Left ventricle myocardium superior (tissue), 1 donor: ENCODE results near the gene XKR7. TPM values are rescaled to one million over a fixed set of nuclear protein-coding genes. Genes with fewer than 3 reads are reported as not detected.

Source experiments
- ATAC-seq: fragments of 200-7000 bp; cut with Tn5 transposase; one replicate; pipeline ENCODE4 v1.9.1; 2020; ENCODE audit warnings: mild to moderate bottlenecking, moderate library complexity
- DNase-seq: peaks from one replicate; pipeline ENCODE4 v3.0.0-alpha.2; 2020
- intact Hi-C: fragments of 100-400 bp; cut with micrococcal nuclease; formaldehyde crosslinking; loops from one replicate; pipeline ENCODE4 v1.11.0; 2022
- total RNA-seq: library from RNA; stranded (reverse); fragmentation: NEBNext Ultra II Directional; extraction: Animal tissue kit (Norgen Biotek cat#: 25700); gene quantifications from one replicate; pipeline ENCODE4 v1.2.1, GENCODE V29; 2021
- donor health status: DM: no; HTN: yes; CAD: no; lungs with severe emphysema.

XKR7 gene
- total RNA-seq, 1 donor from 2014 or later, result not detected

GRCh38 chr20:32006841-32007786 is 39.2 kb downstream of the XKR7 start:
- ATAC-seq (peak; percentile 27), DNase-seq (no peak)
- intact Hi-C loops, result no loop called here

DNA sequence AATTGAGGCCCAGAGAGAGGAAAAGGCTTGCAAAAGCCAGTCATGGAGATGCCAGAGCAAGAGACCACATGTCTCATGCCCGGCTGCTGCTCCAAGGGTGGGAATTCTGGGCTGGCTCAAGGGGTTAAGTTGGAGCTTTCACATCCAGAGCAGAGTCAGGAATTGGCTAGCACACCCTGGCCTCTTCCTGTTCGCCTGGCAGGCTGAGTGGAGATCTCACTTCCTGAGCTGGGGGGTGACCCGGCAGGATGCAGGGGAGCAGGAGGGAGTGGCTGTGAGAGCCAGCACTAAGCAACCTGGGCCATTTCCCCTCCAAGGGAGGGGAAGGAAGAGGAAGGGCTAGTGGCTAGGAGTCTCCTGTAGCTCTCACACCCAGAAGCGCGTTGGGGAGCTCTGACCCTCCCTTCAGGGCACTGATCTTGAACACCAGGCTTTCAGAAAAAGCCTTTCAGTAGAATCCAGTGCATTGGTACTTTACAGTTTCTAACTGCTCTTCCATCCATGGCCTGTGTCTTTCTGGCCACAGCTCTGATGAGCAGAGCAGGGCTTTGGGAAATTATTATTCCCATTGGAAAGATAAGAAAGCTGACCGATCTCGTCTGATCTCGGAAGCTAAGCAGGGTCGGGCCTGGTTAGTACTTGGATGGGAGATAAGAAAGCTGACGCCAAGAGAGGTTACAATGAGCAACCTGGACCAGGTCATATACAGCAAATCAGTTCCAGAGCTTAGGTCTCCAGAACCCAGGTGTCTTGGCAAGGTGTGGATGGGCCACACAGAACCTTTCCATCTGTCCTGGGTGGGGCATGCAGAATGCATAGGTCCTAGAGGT is 40.1 kb downstream of the XKR7 start:
- ATAC-seq (peak; percentile 82), DNase-seq (peak; percentile 65)
- intact Hi-C loops, result no loop called here

DNA sequence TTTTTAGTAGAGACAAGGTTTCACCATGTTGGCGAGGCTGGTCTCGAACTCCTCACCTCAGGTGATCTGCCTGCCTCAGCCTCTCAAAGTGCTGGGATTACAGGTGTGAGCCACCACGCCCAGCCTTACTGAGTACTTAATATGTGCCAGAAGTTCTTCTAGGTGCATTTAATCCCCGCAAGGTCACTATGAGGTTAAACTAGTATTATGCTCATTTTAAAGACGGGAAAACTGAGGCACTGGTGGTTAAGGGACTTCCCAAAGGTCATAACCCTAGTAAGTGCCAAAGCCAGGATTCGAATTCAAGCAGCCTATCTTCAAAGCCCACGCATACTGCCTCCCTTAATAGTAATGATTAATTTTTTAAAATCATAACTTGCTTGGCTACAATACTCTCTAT is 41.6 kb downstream of the XKR7 start:
- intact Hi-C loops, result no loop called here
- DNase-seq, result no peak
- no peak for ATAC-seq

DNA sequence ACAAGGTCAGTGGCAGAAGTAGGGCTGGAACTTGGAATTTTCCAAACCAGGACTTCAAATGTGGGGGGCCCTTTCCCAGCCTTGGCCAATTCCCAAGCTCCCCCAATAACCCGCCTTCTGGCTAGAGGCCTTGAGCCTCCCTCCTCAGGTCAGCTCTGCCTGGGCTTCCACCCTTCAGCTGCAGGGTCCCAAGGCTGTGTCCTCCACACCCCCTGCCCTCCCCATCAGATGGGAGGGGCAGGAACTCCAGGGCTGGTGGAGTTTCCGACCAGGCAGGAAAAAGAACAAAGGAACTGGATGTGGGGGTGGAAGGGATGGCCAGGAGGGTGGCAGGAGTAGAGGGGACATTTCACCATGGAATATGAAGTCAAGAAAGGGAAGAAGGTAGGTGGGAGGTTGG is 42.1 kb downstream of the XKR7 start, which contains the start of gene CCM2L:
TSS of gene CCM2L (plus strand) at position 338 of the 400 bp plus-strand sequence. CDS start at position 355, 17 bp downstream.
- ATAC-seq, result peak; percentile 69
- peak; percentile 48 for DNase-seq
- intact Hi-C loops, result no loop called here

DNA sequence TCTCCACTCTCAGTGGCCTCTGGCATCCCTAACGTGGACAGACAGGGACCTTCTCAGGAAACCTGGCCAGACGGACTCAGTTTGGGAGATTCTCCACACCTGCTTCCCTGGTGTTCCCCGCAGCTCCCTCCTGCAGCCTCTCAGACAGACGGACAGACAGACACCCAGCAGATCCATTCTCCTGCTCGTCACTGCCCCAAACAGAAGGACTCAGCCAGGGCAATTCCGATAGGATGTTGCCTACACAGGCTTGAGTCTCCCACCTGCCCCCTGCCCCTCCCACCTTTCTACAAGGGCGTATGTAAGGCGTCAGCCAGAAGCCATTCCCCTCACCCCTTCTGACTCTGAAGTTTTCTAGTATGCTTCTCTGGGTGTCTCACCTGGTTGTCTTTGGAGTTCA is 42.7 kb downstream of the XKR7 start:
- DNase-seq (no peak), ATAC-seq (peak; percentile 21)
- intact Hi-C loops, result no loop called here

DNA sequence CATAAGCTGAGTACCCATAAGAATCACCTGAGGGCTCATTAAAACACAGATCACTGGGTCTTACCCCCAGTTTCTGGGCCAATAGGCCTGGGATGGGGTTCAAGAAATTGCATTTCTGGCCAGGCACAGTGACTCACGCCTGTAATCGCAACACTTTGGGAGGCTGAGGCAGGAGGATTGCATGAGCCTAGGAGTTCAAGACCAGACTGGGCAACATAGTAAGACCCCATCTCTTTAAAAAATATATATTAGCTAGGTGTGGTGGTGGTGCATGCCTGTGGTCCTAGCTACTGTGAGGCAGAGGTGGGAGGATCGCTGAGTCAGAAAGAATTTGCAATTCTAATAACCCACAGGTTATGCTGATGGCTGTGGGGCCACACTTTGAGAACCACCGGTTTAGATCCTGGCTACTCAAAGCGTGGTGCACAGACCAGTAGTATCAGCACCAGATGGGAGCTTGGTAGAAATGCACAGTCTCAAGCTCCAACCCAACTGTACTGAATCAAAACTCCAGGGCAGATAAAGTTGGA is 44.3 kb downstream of the XKR7 start:
- intact Hi-C loops, result no loop called here
- ATAC-seq (no peak), DNase-seq (no peak)

DNA sequence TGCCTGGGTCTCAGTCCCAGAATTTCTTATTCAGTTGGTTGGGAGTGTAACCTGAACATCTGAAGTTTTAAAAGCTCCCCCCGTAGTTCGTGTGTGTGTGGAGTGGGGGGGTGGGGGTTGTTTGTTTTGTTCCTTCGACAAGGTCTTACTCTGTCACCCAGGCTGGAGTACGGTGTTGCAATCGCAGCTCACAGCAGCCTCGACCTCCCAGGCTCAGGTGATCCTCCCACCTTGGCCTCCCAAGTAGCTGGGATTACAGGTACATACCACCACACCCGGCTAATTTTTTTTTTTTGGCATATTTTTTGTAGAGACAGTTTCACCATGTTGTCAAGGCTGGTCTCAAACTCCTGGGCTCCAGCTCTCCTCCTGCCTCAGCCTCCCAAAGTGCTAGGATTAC is 45.4 kb downstream of the XKR7 start:
- no peak for ATAC-seq
- no peak for DNase-seq
- intact Hi-C loops, result no loop called here

DNA sequence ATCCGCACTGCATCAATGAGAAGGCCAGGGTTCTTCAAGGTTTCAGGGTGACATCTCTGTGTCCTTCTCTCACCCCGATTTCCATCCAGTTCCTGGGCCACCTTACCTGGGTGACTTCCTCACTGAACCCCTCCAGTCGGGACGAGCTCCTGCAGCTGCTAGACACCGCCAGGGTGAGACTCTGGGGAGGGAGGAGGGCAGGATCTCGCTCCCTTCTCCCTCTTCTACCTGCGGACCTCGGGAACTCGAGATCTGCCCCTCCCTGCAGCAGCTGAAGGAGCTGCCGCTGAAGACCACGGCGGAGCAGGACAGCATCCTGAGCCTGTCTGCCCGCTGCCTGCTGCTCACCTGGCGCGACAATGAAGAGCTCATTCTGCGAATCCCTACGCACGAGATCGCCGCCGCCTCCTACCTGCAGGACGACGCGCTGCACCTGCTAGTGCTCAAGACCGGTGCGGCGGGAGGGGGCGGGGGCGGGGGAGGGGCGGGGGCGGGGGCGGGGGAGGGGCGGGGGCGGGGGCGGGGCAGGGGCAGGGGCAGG is 49.8 kb downstream of the XKR7 start:
- ATAC-seq, result no peak
- intact Hi-C loops, result no loop called here
- DNase-seq, result no peak

DNA sequence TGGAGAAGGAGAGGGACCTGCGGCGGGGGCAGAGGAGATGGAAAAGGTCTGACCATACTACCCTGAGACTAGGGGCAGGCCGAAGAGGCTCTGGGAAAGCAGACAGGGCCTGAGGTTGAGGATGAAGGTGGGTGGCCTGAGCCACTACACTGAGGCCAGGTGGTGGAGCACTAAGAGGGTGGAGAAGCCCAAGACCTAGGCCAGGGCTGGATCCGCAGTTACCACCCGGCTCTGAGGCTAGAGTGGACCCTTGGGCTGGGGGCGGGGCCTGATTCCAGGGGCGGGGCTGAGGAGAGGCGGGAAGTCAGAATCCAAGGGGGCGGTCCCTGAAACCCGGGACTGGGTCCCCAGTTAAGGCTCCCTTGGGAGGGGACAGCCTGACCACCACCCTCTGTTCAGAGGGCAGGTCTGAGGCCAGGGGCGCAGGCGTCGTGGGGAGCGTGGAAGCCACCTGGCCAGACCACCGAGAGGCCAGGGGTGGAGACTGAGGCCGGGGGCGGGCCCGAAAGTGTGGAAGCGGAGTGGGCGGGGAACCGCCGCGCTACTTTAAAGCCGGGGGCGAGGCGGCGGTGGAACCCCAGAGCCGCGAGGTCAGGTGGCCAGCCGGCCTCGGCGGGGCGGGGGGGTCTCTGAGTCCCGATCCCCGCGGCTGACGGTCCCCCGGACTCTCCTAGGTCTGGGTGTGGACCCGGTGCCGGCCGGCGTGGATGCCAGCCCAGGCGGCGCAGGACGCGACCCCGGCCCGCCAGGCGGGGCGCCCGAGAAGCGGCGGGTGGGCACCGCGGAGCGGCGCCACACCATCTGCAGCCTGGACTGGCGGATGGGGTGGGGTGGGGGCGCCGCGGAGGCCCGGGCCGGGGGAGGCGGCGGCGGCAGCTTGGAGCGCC is 50.6 kb downstream of the XKR7 start:
- intact Hi-C loops, result no loop called here
- ATAC-seq (peak; percentile 80), DNase-seq (peak; percentile 60)

DNA sequence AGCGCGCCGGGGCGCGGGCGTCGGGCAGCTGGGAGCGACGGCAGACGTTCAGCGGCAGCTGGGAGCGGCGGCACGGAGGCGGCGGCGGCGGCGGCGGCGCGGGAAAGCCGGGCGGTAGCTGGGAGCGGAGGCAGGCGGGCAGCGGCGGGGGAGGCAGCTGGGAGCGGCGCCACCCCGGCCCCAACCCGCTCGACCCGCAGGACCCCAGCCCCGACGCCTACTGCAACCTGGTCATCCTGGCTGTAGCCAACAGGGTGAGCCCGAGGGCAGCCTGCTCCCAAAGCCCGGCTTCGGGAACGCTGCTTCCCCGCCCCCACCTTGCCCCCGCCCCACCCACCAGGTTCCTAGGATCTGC is 51.2 kb downstream of the XKR7 start:
- ATAC-seq (no peak), DNase-seq (no peak)
- intact Hi-C loops, result no loop called here

DNA sequence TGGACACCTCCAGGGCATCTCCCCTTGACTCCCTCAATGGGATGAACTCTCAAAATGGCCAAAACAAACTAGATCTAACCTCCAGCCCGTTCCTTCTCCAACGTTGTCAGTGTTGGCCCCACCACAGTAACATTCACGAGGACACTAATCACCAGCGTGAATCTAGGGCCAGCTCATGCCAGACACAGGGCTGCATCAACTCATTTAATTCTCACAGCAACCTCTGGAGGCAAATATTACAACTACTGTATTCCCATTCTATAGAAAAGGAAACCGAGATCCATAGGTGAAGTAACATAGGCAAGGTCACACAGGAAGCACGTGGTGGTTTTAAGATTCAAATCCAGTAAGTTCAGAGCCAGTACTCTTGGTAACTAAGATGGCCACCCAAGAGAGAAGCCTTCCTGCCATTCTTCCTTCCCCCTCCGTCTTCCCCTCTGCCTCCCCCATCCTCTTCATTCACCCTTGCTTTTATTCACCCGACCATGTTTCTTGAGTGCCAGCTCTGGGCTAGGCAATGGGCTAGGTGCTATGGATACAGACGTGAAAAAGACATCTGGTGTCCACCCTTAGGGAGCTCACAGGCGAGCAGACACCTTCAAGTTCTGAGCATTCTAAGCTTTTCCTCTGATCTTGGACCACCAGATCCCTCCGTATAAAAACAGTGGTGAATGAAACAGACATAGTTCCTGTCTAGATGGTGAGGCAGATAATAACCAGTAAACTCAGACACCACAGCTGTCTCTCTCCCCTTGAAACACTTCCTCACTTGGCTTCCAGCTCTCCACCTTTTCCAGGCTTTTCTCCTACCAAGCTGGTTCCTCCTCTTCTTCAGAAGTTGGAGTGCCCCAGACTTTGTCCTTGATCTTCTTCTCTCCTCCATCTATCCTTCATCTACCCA is 51.9 kb downstream of the XKR7 start:
- intact Hi-C loops, result no loop called here
- DNase-seq (no peak), ATAC-seq (no peak)

DNA sequence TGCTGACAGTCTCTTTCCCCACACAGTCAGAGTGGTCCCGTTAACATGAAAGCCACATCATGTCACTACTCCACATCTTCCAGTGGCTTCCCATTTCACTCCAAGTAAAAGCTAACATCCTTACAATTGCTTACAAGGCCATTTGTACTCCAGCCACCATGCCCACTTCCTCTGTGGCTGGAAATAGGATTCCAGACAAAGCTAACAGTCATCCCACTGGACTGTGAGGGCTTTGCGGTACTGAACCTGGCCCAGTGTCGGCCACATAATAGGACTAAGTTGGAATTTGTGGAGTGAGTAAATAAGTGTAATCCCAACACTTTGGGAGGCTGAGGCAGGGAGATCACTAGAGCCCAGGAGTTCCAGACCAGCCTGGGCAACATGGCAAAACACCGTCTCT is 53.1 kb downstream of the XKR7 start:
- intact Hi-C loops, result no loop called here
- DNase-seq (no peak), ATAC-seq (no peak)

GRCh38 chr20:32024683-32025295 is 56.8 kb downstream of the XKR7 start:
- DNase-seq (no peak), ATAC-seq (no peak)
- intact Hi-C loops, result no loop called here

DNA sequence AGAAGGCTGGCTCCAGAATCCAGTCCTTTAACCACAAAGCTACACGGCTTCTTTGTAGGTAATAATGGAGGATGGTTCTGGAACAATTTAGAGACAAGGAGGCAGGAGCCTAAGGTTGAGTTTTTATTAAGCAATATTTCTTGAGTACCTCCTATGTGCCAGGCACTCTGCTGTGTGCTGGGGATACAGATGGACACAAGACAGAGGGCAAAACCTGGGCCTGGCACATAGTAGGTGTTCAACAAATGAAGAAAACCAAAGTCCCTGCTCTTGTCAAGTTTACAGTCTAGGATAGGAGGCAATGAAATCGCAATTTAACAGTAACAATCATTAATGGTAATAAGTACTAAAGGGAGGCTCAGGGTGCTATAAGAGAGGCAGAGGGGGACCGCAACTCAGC is 59.7 kb downstream of the XKR7 start:
- no peak for ATAC-seq
- DNase-seq, result no peak
- intact Hi-C loops, result no loop called here

DNA sequence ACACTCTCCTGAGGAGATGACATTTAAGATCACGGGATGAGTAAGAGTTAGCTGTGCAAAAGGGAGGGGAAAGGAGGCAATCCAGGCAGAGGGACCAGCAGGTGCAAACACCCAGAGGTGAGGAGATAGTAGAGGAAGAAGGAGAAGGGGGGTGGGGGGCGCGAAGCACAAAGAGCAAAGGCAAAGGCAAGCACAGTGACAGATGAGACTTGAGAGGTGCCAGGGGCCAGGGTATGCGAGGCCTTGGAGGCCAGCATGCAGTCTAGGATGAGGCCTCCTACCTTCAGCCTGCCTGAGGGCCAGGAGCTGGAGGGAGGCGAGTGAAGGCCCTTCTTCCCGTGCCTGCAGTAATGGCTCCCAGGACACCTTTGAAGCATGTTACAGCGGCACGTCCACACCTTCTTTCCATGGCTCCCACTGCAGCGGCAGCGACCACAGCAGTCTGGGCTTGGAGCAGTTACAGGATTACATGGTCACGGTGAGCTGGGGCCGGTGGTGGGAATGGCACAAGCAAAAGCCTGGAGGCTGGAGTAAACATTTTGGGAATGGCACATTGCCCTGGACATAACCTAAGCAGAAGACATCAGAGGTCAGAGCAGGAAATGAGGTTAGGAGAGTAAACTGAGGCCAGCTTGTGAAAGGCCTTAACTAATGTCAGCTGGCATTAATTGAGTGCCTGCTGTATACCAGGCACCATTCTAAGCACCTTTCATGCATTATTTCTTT is 60.9 kb downstream of the XKR7 start:
- no peak for ATAC-seq
- DNase-seq, result no peak
- intact Hi-C loops, result no loop called here

- ATAC-seq (no peak), DNase-seq (no peak)
- intact Hi-C loops, result no loop called here
Observed at GRCh38 chr20:32029561-32029960, 61.6 kb downstream of the XKR7 start.
